NCI-H69 (cell line): ENCODE measurements around the gene NPLOC4.

ENCODE experiments used
- DNase-seq: peaks from one replicate; lab custom pipeline; 2025; lab: John Stamatoyannopoulos, UW

Gene NPLOC4

DNA sequence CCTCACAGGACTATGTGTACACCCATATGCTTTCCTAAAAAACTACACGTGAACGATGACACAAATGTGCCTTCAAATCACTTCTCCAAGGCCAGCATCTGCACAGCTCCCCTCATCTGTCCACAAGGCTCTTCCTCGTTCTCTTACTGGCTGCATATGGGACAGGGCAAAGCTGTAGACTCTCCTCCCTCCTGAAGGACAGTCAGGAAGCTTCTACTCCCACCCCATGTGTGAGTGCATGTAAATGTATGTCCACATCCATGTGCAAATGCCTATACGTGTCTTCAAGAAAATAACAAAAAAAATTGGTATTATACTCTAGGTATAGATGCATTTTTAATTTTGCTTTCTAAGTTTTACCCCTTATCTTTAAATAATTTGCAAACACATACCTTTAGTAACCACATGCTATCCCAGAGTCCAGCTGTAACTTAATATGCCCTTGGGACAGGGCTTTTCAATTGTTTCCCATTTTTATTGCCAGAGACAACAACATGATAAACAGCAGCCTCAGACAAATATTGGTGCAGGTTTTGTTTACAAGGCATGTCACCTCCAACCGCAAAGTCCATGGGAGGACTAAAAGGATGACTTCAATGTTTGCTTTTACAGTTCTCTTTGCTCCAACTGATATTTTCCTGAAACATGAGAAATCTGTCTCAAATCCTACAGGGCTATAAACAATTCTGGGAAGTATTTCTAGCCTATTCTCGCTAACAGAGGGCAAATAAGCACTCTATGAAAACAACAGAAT is 53.1 kb downstream of the NPLOC4 start:
- peak; percentile 13 for DNase-seq

DNA sequence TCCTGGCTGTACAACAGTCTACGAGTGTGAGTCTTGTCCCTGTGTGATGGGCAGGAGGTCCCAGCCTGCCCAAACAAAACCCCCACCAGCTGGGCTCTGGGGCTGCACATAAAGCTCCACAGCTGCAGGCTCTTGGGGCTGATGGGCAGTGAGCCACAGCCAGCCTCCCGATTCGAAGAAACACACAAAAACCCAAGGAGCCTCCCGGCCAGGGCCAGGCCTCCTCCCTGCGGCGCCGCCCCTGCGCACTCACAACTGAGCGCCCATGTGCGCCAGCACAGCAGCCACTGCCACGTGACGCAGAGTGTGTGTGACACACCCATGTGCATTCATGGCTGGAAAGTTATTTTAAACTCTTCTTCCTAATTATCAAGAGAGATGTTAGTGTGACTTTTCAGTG is 54.2 kb downstream of the NPLOC4 start:
- DNase-seq: no peak

DNA sequence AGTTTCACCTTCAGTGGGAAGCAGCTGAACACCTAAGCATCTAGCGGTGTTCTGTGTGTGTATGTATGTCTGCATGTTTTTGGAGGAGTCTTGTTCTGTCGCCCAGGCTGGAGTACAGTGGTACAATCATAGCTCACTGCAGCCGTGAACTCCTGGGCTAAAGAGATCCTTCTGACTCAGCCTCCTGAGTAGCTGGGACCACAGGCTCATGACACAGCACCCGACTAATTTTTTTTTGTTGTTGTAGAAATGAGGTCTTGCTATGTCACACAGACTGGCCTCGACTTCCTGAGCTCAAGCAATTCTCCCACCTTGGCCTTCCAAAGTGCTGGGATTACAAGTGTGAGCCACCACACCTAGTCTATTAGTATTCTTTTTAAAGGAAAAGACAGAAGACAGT is 54.6 kb downstream of the NPLOC4 start:
- no peak for DNase-seq

DNA sequence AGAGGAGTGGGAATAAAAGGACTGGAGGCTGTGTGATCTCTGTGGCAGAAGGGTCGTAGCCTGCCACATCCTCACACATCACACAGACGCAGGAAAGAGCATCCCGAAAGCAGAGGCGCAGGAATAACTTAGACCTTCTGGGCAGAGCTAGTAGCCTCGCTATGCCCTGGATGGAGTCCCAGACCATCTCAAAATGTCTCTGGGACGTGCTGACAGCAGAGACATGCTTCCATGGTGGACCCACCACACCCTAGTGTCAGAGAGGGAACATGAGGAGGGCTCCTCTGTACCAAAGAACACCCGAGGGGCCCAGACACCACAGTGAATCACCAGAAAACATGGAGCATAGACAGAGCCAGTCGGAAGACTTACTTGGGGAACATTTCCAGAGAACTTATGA is 55.2 kb downstream of the NPLOC4 start:
- DNase-seq: no peak

GRCh38 chr17:81580481-81580880 is 56.4 kb downstream of the NPLOC4 start:
- DNase-seq: no peak

GRCh38 chr17:81579821-81580321 is 57.0 kb downstream of the NPLOC4 start:
- DNase-seq: no peak

- no peak for DNase-seq
These were observed 57.6 kb downstream of the NPLOC4 start for GRCh38 chr17:81579298-81579697.

DNA sequence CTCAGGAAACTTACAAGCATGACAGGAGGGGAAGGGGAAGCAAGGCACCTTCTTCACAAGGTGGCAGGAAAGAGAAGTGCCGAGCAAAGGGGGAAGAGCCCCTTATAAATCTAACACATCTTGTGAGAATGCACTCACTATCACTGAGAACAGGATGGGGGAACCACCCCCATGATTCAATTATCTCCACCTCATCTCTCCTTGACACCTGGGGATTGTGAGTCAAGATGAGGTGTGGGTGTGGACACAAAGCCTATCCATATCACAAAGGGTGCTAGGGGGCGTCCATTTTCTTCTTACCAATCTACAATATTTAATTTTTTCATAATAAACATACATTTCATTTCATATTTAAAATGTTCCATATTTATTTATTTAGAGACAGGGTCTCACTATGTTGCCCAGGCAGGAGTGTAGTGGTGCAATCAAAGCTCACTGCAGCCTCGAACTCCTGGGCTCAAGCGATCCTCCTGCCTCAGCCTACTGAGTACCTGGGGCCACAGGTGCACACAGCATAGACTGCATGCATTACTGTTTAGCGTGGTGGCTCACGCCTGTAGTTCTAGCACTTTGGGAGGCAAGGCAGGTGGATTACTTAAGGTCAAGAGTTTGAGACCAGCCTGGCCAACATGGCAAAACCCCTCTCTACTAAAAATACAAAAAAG is 58.2 kb downstream of the NPLOC4 start:
- DNase-seq: no peak

GRCh38 chr17:81578038-81578441 is 58.9 kb downstream of the NPLOC4 start:
- DNase-seq: no peak

DNA sequence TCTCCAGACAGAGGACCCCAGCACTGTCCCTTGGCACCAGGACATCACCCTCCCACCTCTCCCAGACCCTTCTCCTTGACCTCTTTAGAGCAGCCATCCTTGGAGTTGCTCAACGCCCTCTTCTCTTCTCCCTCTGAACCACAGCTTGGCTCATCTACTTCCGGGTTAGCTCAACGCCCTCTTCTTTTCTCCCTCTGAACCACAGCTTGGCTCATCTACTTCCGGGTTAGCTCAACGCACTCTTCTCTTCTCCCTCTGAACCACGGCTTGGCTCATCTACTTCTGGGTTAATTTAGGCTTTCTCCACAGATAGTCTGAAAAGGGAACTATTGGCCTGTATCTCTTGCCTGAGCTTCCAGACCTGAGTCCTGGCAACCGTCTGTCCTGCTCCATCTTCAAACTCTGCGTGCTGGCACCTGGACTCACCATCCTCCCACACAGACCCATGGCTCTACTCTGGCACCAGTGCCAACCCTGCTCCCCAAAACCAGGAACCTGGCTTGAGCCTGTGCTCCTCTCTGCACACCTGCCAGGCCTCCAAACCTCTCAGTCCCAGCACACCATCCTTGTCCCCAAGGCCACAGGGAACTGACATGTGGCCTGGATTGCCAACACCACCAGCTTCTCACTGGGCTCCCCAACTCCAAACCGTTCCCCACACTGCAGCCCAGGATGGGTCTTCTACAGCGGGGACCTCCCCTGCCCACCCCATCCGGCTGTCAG is 59.5 kb downstream of the NPLOC4 start:
- no peak for DNase-seq

DNA sequence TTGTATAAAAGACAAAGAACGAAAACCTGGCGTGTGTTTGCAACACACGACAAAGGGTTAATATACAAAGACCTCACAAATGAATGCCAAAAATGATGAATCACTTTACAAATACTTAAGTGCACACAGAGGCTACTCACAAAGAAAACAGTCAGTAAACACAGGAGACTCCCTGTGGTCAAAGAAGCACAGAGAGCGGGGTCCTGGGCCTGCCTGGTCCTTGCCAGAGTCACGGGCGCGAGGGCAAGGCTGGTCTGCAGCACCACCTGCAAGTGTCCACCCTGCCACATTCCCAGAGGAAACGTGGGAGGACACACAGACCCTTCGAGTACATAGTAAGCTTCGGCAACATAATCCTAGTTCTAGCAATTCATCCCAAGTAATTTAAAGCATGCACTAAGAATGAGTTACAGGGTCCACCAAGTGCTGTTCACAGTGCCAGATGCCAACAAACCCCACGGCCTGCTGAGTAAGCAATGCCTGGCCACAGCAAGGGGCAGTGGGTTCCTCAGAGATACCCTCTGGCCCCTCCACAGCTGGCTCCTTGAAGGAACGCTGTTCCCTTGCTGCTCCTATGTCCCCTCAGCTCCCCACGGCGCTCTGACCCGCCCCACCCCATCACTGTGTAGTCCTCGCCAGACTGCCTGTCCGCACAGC is 60.2 kb downstream of the NPLOC4 start:
- DNase-seq: peak; percentile 61

GRCh38 chr17:81575836-81576235 is 61.1 kb downstream of the NPLOC4 start:
- no peak for DNase-seq

- no peak for DNase-seq
These were observed 62.3 kb downstream of the NPLOC4 start for GRCh38 chr17:81574643-81574956.

DNA sequence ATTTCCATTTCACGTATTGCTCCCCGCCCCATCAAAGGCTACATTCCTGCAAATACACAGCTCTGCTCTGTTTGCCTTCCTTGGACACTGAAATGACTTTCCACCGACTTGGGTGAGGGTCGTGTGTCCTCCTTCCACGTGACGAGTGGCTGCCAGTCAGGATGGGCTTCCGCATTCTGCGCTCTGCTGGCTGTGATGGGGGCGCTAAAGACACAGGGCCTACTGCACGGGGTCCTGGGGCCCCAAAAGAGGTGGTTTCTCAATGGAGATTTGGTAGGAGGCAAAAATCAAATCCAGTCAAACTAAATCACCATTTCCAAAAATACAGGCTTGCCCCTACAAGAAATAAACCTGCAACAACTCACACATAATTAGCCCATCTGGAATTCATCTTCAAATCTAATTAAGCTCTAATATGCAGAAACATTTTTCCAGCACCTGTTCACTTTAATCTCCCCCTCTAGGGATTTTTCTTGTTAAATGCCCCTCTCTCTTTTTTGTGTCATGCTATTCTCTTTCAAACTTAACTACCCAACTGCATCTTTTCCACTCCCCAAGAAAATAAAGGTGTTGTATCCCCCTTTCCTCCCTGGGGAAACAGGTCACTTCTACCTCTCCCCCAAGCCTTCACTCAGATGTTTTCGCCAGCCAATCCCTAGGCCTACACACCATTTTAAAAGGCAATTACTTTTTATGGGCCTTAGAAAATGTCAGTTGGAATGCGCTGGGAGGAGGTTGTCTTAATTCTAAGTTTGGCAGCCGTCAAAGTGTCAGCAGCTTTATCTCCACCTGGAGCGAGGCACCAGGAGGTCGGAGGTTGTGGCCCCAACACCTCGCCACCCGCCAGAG is 62.9 kb downstream of the NPLOC4 start:
- peak; percentile 69 for DNase-seq

DNA sequence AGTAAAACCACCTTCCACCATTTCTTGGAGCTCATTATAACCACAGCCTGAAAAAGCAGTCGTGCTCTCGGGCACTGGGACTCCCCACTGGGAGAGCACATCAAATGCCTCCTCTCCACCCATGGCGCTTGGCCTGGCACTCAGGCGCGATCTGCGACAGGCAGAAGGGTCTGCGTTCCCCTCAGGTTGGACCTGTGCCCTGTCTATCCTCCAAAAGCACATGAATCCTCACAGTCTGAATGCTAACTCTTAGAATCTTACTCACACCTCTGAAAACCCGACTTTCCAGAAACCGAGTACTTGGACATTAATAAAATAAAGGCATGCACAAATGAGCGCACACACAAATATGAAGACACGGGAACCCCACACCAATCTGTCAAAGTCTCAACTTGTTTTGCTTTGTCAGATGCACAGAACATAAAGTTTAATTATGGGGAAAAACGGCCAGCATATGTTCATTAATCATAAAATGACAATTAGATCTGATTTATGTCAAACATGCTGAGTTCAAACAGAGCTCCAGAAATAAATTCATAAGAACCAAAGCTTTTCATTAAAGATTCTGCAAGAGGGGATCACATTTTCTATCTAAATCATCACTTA is 64.2 kb downstream of the NPLOC4 start:
- peak; percentile 82 for DNase-seq

DNA sequence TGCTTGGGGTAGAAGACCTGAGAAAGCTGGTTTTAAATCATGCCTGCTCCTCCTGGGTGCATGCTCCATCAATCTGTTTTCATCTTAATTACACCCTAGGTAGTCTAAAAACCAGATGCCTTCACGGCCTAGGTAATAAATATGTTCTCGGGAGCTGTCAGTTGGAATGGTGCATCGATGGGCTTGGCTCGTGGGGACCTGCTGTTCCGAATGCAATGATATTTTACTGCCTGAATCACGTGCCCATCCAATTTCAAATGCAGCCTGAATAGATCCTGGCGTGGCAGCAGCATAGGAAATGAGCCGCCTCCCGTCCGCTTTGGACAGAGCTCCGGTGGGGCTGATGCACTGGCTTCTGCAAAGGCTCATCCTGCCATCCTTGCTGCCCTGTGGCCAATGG is 65.9 kb downstream of the NPLOC4 start:
- no peak for DNase-seq

- DNase-seq: no peak
These were observed 66.9 kb downstream of the NPLOC4 start for GRCh38 chr17:81569986-81570514.

- DNase-seq: no peak
These were observed 68.5 kb downstream of the NPLOC4 start for GRCh38 chr17:81568416-81568815.

DNA sequence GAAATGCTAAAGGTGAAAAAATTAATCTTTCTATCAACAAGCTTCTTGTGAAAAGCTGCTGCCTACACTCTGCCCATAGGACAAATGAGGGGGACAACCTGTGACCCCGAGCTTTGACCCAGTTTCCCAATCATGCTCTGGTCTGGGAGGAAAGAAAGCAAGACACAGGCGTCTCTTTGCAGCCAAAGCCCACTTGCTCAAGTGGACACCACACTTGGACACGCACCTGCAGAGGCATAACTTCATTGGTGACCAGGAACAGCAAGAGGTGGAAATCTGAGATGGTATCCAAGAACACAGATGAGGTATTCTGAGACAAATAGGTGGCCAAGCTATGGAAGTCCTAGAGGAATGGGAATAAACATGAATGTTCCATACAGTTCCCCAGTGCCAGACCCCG is 69.7 kb downstream of the NPLOC4 start:
- DNase-seq: no peak

DNA sequence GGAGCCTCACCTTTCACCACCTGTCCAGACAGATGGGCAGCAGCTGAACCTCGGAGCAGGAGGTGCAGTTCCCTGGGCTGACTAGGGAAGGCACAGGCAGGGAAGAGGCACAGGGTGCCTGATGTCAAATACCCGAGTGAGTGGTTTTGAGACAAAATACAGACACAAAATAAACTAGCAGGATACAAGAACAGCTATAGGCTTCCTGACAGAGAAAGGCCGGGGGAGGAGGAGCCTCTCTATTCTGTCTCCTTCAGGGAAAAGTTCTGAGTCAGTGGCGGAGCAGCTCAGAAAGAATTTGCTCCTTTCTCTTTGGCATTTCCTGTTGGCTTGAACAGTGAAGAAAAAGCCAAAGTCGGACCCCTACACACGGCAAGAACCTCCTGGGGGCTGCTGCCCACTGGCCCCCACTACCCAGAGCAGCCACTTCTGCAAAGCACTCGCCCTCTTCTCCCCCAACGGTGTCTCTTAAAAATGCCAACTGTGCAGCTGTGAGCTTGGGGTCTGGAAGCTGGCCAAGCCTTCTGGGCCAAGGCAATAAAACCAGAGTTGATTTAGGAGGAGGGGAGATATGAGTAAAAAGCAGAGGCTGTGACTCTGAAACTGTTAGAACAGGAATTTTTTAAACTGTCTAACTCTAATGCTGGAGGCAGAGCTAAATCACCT is 70.3 kb downstream of the NPLOC4 start:
- DNase-seq: peak; percentile 88
